NT2/D1 (cell line): ENCODE measurements around the gene SHTN1.

Experiments used
- DNase-seq: peaks from one replicate; pipeline ENCODE4 v3.0.0-alpha.2; 2011; ENCODE audit warnings: low read depth, low spot score
- H3K27me3 ChIP-seq: 2 replicates; pipeline ENCODE4 v1.6.0; 2011; ENCODE audit warnings: mild to moderate bottlenecking; ENCODE audit not compliant: insufficient read length, insufficient read depth
- H3K36me3 ChIP-seq: 2 replicates; pipeline ENCODE4 v1.6.1; 2011; ENCODE audit warnings: mild to moderate bottlenecking, low read length, mixed read lengths; ENCODE audit not compliant: insufficient read depth, insufficient read length
- H3K4me1 ChIP-seq: 2 replicates; pipeline ENCODE4 v1.5.1; 2011; ENCODE audit not compliant: insufficient read depth, insufficient read length
- H3K4me3 ChIP-seq: 2 replicates; pipeline ENCODE4 v1.5.1; 2011; ENCODE audit warnings: low read depth; ENCODE audit not compliant: insufficient read length
- H3K9ac ChIP-seq: 2 replicates; pipeline ENCODE4 v1.6.0; 2011; ENCODE audit warnings: low read depth; ENCODE audit not compliant: insufficient read length
- H3K9me3 ChIP-seq: 2 replicates; pipeline ENCODE4 v1.5.1; 2011; ENCODE audit warnings: mild to moderate bottlenecking, low read length; ENCODE audit not compliant: insufficient read depth
- SUZ12 ChIP-seq: IDR thresholded peaks from 2 replicates; pipeline ENCODE4 v1.6.1; 2011; ENCODE audit not compliant: insufficient read length, insufficient read depth; ENCODE audit errors: extremely low read depth
- YY1 ChIP-seq: IDR thresholded peaks from 2 replicates; pipeline ENCODE4 v1.6.1; 2011; ENCODE audit not compliant: insufficient read length, insufficient read depth
- ZNF274 ChIP-seq: IDR thresholded peaks from 2 replicates; pipeline ENCODE4 v1.6.1; 2011; ENCODE audit warnings: mild to moderate bottlenecking, low read depth, low read length

Gene SHTN1

DNA sequence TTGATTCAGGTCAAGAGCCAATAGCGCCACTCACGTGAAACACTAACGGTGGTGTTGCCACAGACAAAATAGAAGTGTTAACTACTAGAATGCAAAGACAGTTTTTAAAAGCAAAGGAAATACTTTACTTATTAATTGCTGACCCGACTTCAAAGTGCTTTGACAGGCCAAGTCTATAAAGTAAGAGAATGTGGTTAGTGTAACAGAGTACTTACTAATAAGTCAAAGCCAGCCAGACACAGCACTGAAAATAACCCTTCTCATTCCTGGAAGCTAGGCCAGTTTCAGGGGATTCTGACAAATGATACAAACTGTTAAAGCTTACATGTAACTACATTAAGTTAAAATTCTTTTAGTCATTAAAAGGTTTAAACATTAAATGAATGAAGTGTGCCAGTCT lies 105.4 kb downstream of the SHTN1 start:
- DNase-seq, result no peak
- Histone ChIP-seq H3K27me3 (no peaks in the 10 kb centered on the region), H3K9ac (no peak overlapping the region), H3K4me3 (no peak overlapping the region), H3K9me3 (no peaks in the 10 kb centered on the region), H3K4me1 (no peaks in the 10 kb centered on the region), H3K36me3 (peaks cover 18% of the 10 kb centered on the region)
- TF ChIP-seq YY1 (no peak), SUZ12 (no peak)

GRCh38 chr10:116893686-116894037 lies 111.3 kb downstream of the SHTN1 start:
- Histone ChIP-seq H3K9me3 (no peaks in the 10 kb centered on the region), H3K27me3 (no peaks in the 10 kb centered on the region), H3K9ac (no peak overlapping the region), H3K4me1 (no peaks in the 10 kb centered on the region), H3K4me3 (no peak overlapping the region), H3K36me3 (no peaks in the 10 kb centered on the region)
- TF ChIP-seq YY1, result no peak
- TF ChIP-seq ZNF274, result no peak
- TF ChIP-seq SUZ12, result no peak
- no peak for DNase-seq

DNA sequence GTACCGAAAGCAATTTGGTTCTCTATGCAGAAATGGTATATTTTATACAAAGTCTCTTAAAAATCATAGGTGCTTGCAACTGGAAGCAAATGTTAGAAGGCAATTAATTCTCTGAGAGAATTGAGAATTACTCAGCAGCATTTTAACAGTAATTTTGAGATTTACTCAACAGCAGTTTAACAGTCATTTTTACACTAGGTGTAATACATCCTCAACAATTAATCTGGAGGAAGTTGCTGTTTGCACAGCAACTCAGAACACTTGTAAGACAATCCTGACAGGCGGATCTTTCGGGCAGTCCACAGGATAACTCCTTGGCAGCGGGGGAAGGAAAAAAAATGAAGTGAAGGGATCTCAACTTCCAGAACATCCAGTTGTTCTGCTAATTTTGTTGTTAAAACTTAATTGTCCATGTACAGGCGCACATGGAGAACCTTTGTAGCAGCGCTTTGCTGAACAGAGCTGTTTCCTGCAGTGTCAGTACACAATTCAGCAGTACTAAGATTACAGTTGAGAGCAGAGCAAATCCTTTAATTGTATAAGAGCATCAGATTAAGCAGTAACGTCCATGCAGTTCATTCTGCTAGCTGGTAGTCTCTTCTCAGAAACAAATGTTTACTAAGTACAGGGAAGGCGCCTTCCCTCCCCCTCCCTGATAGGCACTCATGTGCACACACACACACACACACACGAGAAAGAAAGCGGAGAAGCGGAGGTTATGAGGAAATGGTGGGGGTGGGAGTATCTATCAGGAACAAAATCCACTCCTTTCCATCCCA lies 111.9 kb downstream of the SHTN1 start:
- Histone ChIP-seq H3K36me3 (no peaks in the 10 kb centered on the region), H3K9me3 (no peaks in the 10 kb centered on the region), H3K4me3 (no peak overlapping the region), H3K9ac (no peak overlapping the region), H3K4me1 (peaks cover 2% of the 10 kb centered on the region), H3K27me3 (no peaks in the 10 kb centered on the region)
- TF ChIP-seq ZNF274 (no peak), YY1 (no peak), SUZ12 (no peak)
- no peak for DNase-seq

GRCh38 chr10:116891208-116891607 lies 113.8 kb downstream of the SHTN1 start:
- H3K27me3 ChIP-seq, result no peaks in the 10 kb centered on the region
- H3K4me3 ChIP-seq, result no peak overlapping the region
- no peak overlapping the region for H3K9ac ChIP-seq
- H3K36me3 ChIP-seq, result no peaks in the 10 kb centered on the region
- H3K4me1 ChIP-seq, result peaks cover 7% of the 10 kb centered on the region
- H3K9me3 ChIP-seq, result no peaks in the 10 kb centered on the region
- TF ChIP-seq YY1 (no peak), ZNF274 (no peak), SUZ12 (no peak)
- DNase-seq, result no peak

GRCh38 chr10:116889066-116889465 lies 115.9 kb downstream of the SHTN1 start:
- no peaks in the 10 kb centered on the region for H3K27me3 ChIP-seq
- no peak for TF ChIP-seq ZNF274
- TF ChIP-seq SUZ12, result no peak
- no peak for TF ChIP-seq YY1

GRCh38 chr10:116888380-116889055 lies 116.5 kb downstream of the SHTN1 start:
- peaks cover 7% of the 10 kb centered on the region for H3K4me1 ChIP-seq
- no peaks in the 10 kb centered on the region for H3K36me3 ChIP-seq
- H3K9me3 ChIP-seq, result no peaks in the 10 kb centered on the region
- DNase-seq, result peak; percentile 57
- no peaks in the 10 kb centered on the region for H3K27me3 ChIP-seq
- TF ChIP-seq SUZ12 (no peak), YY1 (no peak), ZNF274 (no peak)
- H3K4me3 ChIP-seq, result no peak overlapping the region
- no peak overlapping the region for H3K9ac ChIP-seq

More at GRCh38 chr10:116889066-116889465, 115.9 kb downstream of the SHTN1 start:
- DNase-seq, result no peak
- Histone ChIP-seq H3K9ac (no peak overlapping the region), H3K36me3 (no peaks in the 10 kb centered on the region), H3K4me3 (no peak overlapping the region), H3K9me3 (no peaks in the 10 kb centered on the region), H3K4me1 (peaks cover 7% of the 10 kb centered on the region)

GRCh38 chr10:116886772-116887171 lies 118.2 kb downstream of the SHTN1 start:
- no peaks in the 10 kb centered on the region for H3K27me3 ChIP-seq
- H3K4me1 ChIP-seq, result peaks cover 7% of the 10 kb centered on the region
- no peaks in the 10 kb centered on the region for H3K9me3 ChIP-seq
- TF ChIP-seq SUZ12 (no peak), YY1 (no peak), ZNF274 (no peak)
- no peak overlapping the region for H3K9ac ChIP-seq
- no peaks in the 10 kb centered on the region for H3K36me3 ChIP-seq
- no peak for DNase-seq
- H3K4me3 ChIP-seq, result no peak overlapping the region
